HG03095 (cell line): Measurements from ENCODE around the gene TMPRSS2.

Experiments used
- ATAC-seq: cut with Tn5 transposase; IDR thresholded peaks from one replicate; pipeline ENCODE4 v1.9.1; 2021; ENCODE audit warnings: moderate library complexity; ENCODE audit not compliant: unreplicated experiment

Gene TMPRSS2

GRCh38 chr21:41507521-41508414, at the start of gene TMPRSS2:
TMPRSS2 (minus strand) TSS chr21:41508158; CDS start chr21:41498133, 10,025 bp downstream.
- no peak for ATAC-seq

GRCh38 chr21:41555057-41555456, 47.1 kb upstream of the TMPRSS2 start:
- ATAC-seq: no peak

- ATAC-seq: no peak
These were observed 44.3 kb upstream of the TMPRSS2 start for GRCh38 chr21:41552254-41552653.

- no peak for ATAC-seq
These were observed 40.8 kb upstream of the TMPRSS2 start for GRCh38 chr21:41548781-41549180.

GRCh38 chr21:41547111-41547510, 39.2 kb upstream of the TMPRSS2 start:
- no peak for ATAC-seq

- ATAC-seq: no peak
These were observed 37.8 kb upstream of the TMPRSS2 start for GRCh38 chr21:41545500-41546359.

GRCh38 chr21:41542727-41543126, 34.8 kb upstream of the TMPRSS2 start:
- ATAC-seq: no peak

- no peak for ATAC-seq
These were observed 29.4 kb upstream of the TMPRSS2 start for GRCh38 chr21:41537356-41537755.

GRCh38 chr21:41536827-41537103, 28.8 kb upstream of the TMPRSS2 start:
- no peak for ATAC-seq

- ATAC-seq: no peak
These were observed 28.3 kb upstream of the TMPRSS2 start for GRCh38 chr21:41536076-41536826.

- no peak for ATAC-seq
These were observed 22.4 kb upstream of the TMPRSS2 start for GRCh38 chr21:41530366-41530765.

GRCh38 chr21:41529769-41530168, 21.8 kb upstream of the TMPRSS2 start:
- ATAC-seq: no peak

GRCh38 chr21:41526478-41527087, 18.6 kb upstream of the TMPRSS2 start:
- no peak for ATAC-seq

- ATAC-seq: no peak
These were observed 15.2 kb upstream of the TMPRSS2 start for GRCh38 chr21:41523175-41523574.

- no peak for ATAC-seq
These were observed 13.6 kb upstream of the TMPRSS2 start for GRCh38 chr21:41521489-41522027.

- no peak for ATAC-seq
These were observed 12.8 kb upstream of the TMPRSS2 start for GRCh38 chr21:41520560-41521442.

- no peak for ATAC-seq
These were observed 12.0 kb upstream of the TMPRSS2 start for GRCh38 chr21:41519806-41520559.

GRCh38 chr21:41518757-41519156, 10.8 kb upstream of the TMPRSS2 start:
- ATAC-seq: no peak

- ATAC-seq: no peak
These were observed 3.9 kb upstream of the TMPRSS2 start for GRCh38 chr21:41511858-41512257.
